NCI-H82 treated with DMSO at 0.1 percent for 48 hours (cell line): ENCODE results near the gene WNT3.
"Not testable (repeated sequence)": the region's sequence is repeated elsewhere in the genome, so short reads cannot be mapped to it uniquely, and the experiment has no call there.

ENCODE experiments used
- DNase-seq: peaks from one replicate; lab custom pipeline; 2025; ENCODE audit not compliant: unreplicated experiment; lab: John Stamatoyannopoulos, UW

The WNT3 gene

GRCh38 chr17:46769531-46770438 is 48.7 kb downstream of the WNT3 start:
- no peak for DNase-seq

GRCh38 chr17:46768896-46769295 is 49.6 kb downstream of the WNT3 start:
- not testable (repeated sequence) for DNase-seq

GRCh38 chr17:46768540-46768870 is 50.0 kb downstream of the WNT3 start:
- no peak for DNase-seq

DNA sequence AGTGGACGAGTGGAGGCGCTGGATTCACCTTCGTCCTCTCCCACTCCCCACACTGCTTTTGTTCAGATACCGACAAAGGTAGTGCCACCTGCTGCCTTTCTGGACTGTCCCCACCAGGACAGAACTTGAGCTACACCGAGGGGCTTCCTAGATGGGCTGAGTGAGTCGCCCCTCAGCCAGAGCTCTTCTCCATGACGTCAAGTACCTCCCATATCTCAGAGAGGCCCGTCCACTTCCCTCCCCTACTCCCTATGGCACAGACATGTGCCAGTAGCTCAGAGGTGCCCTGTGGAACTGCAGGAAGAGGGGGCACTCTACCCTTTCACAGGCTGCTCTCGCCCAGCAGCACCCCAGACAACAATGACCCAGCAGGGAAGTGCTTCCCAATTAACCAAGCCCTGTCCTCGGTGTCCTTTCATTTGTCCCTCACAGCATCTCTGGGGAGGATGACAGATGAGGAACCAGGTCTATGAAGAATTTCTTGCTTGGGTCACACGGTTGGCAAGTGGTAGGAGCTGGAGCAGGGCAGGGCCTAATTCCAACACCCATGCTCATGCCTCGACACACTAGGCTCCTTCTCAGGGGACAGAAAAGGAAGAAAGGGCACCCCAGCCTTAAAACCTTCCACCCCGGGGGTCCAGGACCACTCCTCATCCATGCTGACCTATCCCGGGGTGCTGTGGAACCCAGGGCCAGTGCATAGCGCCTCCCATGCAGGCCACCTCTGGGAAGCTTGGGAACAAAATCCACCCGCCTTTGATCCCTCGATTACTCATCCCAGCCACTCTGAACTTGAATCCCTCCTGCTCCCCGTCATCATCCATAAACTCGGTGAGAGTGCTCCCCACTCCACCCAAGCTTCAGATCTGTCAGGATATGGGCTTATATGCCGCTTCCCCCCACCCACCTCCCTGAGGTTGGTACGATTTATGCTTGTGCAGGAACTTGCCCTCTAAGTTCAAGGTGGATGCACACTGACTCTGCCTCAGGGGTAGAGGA is 51.7 kb downstream of the WNT3 start:
- no peak for DNase-seq

DNA sequence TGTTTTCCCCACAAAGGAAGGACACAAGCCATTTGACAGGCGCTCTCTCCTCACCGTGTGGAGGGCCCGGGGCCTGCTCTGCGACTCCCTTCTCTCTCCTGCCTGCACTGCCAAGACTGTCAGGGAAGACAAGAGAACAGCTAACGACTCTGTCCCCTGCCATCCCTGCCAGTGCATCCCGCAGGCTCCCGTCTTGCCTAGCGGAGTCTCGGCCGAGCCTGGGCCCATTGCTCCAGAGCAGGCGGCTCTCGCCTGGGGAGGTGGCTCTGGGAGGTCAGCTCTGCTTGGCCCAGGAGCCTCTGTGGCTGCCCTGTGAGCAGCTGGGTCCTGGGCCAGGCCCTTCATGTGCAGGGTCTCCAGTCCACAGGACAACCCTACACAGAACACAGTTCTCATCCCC is 53.0 kb downstream of the WNT3 start:
- no peak for DNase-seq

GRCh38 chr17:46764709-46765401 is 53.6 kb downstream of the WNT3 start:
- no peak for DNase-seq

- DNase-seq: no peak
Observed at GRCh38 chr17:46764000-46764708, 54.3 kb downstream of the WNT3 start.

DNA sequence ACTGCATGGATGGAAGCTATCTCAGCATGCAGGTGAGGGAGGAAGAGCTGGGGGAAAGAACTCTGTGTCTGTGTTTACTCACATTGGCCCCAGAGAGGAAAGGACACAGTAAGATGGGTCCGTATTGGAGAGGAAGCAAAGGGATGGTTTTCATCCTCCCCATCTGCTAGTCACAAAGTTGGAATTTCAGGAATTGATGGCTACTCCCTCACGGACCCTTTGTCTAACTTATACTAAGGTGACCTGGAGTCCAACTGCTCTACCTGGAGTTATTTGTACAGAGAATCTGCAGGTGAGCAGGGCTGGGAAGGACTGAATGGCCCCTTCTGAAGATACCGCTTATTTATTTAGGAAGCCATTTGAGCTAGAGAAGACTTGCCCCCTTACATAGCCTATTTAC is 55.1 kb downstream of the WNT3 start:
- DNase-seq: no peak

- no peak for DNase-seq
Observed at GRCh38 chr17:46759141-46759540, 59.4 kb downstream of the WNT3 start.

DNA sequence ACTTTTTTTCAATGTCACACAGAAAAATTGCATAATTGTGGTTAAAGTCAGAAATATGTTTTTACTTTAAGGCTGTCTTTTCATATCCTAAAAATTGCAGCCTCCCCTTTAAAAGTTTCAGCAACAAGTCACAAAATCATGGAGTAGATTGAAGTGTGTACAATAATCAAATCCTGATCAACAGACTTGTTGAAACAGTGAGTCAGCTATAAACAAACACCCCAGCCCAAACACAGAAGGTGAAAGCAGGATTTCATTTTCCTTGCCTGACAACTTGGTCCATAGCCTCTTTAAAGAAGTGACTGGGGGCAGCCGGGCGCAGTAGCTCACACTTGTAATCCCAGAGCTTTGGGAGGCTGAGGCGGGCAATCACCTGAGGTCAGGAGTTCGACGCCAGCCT is 59.9 kb downstream of the WNT3 start:
- DNase-seq: no peak

DNA sequence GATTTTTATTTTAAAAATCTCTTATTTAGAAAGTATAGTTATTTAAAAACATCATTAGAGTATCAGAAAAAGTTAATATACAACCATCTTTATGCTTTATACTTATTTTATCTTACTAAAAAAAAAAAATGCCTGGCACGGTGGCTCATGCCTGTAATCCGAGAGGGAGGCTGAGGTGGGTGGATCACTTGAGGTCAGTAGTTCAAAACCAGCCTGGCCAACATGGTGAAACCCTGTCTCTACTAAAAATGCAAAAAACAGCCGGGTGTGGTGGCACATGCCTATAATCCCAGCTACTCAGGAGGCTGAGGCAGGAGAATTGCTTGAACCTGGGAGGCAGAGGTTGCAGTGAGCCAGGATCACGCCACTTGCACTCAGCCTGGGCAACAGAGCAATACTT is 60.9 kb downstream of the WNT3 start:
- DNase-seq: not testable (repeated sequence)

DNA sequence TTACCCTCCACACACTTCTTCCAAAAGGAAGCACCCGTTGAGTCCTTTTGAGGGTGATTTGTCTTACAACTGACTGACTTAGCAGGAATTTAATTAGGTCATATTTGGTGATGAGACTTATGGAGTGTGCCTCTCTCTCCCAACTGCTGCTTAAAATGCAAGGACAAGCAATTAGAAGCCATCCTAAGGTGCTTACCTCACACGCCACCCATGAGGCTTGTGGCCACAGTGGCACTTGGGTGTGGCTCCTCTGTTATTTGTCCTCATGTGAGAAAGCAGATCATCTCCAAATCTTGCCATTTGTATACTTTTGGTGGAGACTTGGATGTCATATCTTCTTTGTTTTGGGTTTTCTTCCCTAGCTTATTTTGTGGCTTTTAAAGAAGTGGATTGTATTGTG is 61.6 kb downstream of the WNT3 start:
- no peak for DNase-seq

DNA sequence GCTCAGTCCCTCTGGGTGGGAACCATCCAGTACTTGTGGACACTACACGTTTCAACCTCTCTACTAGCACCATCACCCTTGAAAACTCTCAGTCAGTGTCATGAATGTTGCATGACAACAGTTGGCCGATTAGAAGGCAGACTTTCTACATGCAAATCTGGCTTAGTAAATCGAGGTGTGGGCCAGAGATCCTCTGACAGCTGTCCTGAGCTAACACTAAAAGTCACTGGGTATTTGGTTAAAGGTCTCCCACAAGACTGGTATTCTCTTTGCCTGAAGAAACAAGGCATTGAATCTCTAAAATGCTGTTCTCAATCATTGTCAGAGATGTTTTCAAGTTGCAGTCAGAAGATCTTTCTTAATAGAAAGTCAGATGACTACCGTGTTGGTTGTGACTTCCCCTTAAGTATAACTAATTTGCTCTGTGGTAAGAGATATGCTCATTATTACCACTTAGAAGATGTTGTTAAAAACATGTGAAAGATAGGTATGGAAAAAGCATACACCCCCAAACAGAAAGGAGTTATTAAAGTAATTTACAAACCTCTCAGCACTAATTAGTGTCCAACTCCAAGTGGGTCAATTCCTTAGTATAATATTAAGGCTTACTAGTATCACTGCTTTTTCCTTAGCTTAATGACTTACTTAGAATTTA is 62.3 kb downstream of the WNT3 start:
- no peak for DNase-seq

GRCh38 chr17:46753776-46754175 is 64.7 kb downstream of the WNT3 start:
- no peak for DNase-seq

GRCh38 chr17:46751425-46751824 is 67.1 kb downstream of the WNT3 start:
- DNase-seq: no peak

DNA sequence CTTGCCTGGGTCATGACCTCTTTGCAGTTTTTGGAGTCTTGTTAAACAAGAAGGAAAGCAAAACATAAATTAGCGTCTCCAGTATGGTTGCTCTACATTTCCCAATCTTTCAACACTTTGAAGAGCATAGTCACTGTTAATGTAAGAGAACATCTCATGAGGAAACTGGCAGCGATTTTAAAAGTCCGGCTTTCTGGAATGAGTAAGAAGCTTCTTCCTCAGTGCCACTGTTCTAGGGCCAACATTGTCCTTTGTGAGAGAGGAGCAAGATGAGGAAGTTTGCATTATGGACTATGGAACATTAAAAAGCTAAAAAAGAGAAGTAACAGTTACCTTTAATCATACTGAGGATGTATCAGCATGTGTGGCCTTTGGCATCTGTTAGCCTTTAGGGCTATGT is 73.1 kb downstream of the WNT3 start:
- no peak for DNase-seq

DNA sequence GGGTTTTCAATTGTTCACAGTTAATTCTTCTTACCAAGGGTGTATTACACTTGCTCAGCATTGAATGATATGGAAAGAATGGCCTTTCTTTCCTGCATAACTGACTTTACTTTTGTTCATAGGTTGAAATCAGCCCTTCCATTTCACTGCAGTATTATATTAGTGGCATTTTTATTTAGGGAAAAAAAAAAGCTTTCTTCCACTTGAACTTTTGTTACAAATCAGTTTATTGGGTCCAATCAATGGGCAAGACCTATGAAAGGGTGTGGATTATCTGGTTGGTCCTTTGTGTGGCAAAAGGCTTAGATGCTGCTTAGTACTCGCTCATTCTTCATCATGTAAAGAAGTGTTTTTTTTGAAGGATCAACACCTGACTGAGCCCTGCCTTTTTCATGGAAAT is 74.1 kb downstream of the WNT3 start:
- DNase-seq: no peak

- DNase-seq: no peak
Observed at GRCh38 chr17:46742565-46743270, 75.8 kb downstream of the WNT3 start.

DNA sequence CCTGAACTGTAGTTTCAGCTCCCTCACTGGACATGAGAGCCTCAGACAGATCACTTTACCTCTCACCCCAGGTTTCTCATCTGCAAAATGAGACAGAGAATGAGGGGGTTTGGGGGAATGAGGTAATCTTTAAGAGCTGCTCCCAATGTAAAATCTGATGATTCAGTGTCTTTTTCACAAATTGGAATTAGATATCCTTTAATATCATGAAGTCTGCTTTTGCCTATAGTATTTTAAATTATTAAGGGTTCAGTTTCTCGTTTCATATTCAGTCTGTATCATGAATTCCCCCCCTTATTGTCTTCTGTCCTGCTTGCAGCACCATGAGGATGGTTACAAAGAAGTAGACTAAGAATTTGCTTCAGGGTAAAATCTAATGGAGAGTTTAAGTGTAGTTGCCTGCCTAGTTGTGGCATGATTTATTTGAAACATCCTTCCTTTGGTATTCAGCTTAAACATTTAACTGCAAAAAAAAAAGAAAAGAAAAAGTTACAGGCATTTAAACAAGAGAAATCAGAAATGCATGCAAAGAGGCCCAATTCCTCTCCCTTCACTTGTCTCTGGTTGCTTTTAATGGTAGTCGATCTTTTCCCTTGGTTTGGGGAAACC is 77.3 kb downstream of the WNT3 start:
- DNase-seq: no peak
